HG02981 (cell line): Measurements from ENCODE around the gene H6PD.

Experiments used
- ATAC-seq: cut with Tn5 transposase; IDR thresholded peaks from one replicate; pipeline ENCODE4 v1.9.1; 2021; ENCODE audit warnings: mild to moderate bottlenecking, moderate library complexity; ENCODE audit not compliant: unreplicated experiment

Gene H6PD

DNA sequence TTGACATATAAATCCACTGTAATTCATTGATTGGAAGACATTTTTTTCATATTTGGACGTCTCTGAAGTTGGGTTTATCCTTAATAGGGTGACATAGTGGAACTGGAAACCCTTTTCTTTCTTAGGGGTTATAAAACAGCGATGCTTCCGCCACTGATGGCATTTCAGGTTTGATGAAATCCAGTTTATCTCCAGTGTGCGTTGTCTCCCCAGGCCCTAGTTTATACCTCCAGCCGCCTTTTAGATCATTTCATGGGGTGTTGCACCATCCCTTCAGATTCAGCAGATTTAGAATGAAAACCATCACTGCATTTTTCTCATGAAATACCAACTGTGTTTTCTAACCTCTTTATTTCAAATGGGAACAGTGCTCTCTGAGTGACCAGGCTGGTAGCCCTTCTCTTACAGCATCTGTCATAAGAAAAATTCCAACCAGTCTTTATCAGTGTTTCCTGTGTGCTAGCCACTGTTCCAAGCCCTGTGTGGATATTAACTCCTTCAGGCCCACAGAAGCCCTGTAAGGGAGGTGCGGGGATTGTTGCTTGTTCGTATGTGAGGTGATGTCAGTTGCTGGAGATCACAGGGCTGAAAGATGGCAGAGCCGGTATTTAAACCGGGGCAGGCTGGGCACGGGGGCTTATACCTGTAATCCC is 19.0 kb downstream of the H6PD start:
- no peak for ATAC-seq

DNA sequence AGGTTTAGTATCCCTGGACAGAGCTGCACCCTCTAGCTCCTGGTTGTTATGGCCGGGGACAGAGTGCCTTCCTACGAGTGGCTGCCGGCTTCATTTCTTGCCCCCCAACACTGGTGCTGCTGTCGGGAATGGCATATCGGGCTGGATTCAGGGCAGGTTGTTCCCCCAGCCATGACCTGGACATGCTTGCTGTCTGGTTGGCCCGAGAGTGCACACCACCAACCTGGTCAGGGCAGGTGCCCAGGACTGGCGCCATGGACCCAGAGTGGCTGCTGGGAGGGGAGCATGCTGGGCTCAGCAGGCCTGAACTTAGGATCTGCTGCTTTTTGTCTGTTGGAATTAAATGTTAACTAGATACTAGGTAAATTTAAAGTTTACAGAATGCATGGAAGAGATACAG is 21.8 kb downstream of the H6PD start:
- ATAC-seq = no peak

DNA sequence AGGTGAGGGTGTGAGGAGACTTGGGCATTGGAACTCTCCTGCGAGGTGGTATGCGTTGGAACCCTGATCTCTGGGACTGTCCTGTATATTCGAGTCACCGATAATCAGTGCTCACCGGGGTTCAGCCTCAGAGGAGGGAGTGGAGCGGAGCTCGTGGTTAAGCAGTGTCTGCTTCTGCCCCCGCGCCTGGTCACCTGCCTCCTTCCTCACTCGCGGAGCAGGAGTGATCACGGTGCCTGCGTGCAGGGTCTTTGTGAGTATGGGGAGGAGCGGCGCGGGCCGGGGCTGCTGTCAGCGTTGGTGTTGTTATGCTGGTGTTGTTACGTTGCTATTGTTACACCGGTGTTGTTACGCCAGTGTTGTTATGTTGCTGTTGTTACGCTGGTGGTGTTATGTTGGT is 23.3 kb downstream of the H6PD start:
- ATAC-seq = no peak

DNA sequence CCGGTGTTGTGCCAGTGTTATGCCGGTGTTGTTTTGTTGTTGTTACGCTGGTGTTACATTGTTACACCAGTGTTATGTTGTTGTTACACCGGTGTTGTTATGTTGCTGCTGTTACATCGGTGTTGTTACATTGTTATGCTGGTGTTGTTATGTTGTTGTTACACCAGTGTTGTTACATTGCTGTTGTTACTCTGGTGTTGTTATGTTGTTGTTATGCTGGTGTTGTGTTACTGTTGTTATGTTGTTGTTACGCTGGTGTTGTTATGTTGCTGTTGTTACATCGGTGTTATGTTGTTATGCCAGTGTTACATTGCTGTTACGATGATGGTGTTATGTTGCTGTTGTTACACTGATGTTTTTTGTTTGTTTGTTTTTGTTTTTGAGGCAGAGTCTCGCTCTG is 24.1 kb downstream of the H6PD start:
- ATAC-seq = no peak

DNA sequence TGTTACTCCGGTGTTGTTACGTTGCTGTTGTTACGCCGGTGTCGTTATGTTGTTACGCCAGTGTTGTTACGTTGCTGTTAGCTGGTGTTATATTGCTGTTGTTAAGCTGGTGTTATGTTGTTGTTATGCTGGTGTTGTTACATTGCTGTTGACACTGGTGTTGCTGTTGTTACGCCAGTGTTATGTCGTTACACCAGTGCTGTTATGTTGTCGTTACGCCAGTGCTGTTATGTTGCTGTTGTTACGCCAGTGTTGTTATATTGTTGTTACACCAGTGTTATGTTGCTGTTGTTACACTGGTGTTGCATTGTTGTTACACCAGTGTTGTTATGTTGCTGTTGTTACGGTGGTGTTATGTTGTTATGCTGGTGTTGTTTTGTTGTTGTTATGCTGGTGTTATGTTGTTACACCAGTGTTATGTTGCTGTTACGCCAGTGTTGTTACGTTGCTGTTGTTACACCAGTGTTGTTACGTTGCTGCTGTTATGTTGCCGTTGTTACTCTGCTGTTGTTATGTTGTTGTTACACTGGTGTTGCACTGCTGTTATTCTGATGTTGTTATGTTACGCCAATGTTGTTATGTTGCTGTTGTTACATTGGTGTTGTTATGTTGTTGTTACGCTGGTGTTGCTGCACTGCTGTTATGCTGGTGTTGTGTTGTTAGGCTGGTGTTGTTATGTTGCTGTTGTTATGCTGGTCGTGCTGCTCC is 25.6 kb downstream of the H6PD start:
- ATAC-seq = no peak

DNA sequence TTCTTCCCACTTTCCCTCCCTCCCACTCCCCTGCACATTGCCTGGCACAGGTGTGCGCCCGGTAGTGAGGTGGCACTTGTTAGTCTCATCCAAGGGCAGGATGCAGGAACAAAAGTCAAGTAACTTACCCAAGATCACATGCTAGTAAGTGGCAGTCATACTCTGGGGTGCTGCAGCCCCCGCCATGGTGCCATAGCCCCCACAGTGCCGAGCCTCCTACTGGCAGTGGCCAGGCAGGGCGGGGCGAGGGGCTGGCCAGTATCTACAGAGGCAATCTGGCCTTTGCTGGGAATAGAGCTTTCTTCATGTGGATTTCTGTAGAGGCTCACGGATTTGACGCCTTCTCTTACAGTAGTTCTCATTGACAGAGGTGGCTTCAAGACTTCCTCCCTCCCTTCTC is 26.9 kb downstream of the H6PD start:
- ATAC-seq = no peak

DNA sequence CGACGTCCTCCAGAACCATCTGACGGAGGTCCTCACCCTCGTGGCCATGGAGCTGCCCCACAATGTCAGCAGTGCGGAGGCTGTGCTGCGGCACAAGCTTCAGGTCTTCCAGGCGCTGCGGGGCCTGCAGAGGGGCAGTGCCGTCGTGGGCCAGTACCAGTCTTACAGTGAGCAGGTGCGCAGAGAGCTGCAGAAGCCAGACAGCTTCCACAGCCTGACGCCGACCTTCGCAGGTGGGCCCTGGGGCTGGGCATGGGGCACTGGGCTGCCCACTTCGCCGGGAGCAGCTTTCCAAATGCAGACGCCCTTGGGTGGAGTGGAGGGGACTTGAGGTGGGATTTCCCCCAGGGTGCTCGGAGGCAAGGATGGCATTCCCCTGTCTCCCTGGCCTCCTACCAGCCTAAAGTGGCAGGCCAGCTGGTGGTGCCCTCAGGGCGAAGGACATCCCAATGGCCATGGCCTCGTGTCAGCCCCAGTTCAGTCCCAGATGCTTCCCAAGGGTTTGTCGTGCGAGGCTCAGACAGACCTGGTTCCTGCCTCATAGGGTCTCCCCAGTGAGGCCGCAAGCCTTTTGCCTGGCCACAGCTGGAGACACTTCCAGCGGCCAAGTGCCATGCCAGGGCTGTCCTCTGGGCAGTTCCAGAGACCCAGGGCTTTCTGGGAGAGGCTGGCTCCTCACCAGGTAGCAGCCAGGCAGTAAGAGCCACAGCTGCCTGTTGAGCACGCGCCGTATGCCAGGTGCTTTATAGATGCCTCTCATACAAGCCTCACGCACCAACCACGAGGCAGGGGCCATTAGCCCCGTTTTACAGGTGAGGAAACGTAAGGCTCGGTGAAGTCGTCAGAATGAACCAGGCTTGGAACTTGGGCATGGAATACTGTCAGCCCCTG is 27.8 kb downstream of the H6PD start:
- no peak for ATAC-seq

DNA sequence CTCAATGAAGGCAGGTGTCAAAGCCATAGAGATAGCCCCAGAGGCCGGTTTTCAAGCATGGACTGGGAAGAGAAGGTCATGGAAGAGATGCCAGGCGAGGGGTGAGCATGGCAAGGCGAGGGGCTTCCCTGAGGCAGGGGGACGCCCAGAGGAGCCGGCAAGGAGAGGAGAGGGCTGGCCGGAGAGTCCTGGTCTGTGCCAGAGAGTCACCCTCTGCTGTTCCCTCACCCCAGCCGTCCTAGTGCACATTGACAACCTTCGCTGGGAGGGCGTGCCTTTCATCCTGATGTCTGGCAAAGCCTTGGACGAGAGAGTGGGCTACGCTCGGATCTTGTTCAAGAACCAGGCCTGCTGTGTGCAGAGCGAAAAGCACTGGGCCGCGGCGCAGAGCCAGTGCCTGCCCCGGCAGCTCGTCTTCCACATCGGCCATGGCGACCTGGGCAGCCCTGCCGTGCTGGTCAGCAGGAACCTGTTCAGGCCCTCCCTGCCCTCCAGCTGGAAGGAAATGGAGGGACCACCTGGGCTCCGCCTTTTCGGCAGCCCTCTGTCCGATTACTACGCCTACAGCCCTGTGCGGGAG is 28.8 kb downstream of the H6PD start:
- ATAC-seq = no peak

DNA sequence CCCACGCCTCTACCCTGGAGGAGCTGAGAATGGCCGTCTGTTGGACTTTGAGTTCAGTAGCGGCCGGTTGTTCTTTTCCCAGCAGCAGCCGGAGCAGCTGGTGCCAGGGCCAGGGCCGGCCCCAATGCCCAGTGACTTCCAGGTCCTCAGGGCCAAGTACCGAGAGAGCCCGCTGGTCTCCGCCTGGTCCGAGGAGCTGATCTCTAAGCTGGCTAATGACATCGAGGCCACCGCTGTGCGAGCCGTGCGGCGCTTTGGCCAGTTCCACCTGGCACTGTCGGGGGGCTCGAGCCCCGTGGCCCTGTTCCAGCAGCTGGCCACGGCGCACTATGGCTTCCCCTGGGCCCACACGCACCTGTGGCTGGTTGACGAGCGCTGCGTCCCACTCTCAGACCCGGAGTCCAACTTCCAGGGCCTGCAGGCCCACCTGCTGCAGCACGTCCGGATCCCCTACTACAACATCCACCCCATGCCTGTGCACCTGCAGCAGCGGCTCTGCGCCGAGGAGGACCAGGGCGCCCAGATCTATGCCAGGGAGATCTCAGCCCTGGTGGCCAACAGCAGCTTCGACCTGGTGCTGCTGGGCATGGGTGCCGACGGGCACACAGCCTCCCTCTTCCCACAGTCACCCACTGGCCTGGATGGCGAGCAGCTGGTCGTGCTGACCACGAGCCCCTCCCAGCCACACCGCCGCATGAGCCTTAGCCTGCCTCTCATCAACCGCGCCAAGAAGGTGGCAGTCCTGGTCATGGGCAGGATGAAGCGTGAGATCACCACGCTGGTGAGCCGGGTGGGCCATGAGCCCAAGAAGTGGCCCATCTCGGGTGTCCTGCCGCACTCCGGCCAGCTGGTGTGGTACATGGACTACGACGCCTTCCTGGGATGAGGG is 29.7 kb downstream of the H6PD start:
- ATAC-seq = no peak

DNA sequence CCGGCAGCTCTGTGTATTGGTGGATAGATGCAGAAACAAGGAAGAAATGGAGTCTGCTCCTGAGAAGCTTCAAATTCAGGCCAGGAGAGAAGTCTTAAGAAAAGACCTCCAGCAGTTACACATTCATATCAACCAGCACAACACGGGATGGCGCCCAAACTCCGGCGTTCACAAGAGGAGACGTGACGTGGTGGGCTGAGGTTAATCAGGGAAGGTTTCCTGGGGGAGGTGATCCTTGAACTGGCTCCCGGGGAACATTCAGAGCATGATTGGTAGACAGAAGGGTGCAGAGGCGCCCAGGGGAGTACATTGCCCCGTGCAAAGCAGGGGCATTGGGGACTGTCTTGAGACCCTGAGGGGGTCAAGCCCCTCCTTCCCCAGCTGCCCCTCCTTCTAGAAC is 30.5 kb downstream of the H6PD start:
- ATAC-seq = no peak

DNA sequence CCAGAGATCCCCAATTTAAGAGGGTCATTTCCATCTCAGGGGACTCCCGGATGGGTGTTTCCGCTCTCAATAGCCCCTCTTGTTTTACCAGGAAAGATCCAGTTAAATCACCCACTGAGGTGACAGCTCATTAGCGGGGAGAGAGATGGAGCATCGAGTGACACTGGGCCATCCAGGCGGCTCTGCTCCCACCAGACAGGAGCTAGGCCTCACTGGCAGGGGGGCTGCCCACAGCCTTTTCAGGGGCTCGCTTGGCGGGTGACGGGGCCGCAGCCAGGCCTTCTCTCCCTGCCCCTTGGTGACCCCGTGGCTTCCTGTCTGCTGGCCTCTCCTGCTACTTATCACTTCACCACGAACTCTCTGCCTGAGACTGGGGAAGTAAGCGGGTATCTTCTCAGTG is 31.4 kb downstream of the H6PD start:
- ATAC-seq = no peak

DNA sequence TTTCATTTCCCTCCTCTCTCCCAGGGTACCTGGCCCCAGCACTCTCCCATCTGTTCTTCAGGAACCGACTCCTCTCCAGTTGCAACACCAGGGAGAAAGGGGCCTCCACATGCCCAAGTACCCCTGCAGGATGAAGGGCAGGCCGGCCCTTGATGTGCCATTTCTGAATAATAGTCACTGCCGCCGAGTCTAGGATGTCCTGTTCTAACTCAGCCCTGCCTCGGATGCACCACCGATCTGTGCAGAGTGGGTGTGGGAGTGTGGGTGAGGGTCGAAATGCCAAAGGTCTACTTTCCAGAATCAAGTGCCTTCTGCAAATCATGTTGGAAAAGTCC is 32.7 kb downstream of the H6PD start:
- ATAC-seq = no peak

DNA sequence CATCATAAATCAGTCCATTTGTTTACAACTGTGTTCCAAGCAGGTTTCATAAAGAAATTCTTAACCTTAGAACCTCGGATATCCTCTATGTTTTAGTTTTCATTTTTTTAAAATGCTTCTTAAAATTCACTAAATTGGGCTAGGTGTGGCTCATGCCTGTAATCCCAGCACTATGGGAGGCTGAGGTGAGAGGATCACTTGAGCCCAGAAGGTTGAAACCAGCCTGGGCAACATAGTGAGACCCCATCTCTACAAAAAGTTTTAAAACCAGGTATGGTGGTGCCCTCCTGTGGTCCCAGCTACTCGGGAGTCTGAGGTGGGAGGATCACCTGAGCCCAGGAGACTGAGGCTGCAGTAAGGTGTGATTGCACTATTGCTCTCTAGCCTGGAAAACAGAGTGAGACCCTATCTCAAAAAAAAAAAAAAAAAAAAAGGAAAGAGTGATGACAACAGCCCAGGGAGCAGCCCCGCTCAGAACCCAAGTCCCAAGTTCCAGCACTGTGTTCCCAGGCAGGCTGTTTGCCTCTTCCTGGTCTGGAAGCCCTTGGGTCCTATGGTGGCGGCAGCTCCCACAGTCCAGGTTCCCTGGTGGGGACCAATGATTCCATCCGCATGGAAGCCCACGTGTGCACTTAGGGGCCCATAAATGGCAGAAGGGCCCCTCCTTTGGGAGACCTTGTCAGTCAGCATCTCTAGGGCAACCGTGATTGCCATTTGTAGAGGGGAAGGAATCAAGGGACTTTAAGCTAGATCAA is 33.4 kb downstream of the H6PD start:
- no peak for ATAC-seq

DNA sequence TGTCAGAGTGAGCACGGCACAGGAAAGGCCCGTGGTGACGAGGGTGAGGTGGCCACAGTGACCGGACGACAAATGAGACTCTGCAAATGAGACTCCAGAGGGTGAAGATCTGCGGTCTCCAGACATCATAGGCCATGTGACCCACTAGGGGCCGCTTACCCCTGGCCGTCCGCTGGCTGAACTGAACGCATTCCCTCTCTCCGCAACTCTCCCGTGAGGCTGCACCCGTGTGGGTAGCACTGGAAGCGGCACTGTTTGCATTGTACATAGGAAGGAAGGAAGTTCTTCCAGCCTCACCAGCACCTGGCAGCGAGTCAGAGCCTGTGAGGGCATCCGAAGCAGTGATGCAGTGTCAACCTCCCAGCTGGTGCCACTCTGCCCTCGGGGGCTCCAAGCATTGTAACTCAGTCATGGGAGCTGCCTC is 34.5 kb downstream of the H6PD start:
- no peak for ATAC-seq

DNA sequence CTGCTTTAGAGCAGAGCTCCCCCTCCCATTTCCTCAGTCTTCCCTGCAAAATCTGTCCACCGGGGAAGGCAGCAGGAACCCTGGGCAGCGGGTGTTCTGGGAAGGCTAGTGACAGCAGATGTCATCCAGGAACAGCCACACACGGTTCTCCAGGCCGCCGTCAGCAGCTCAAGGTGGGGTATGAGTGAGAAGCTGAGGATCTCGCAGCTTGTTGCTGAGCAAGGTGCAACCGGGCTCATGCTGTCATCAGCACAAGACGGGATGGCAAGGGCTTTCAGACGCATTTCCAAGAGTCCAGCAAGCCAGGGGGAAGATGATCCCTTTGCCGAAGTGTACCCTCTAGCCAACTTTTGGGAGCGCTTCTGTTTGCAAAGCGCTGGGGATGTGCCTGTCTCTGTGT is 35.1 kb downstream of the H6PD start:
- ATAC-seq = no peak

DNA sequence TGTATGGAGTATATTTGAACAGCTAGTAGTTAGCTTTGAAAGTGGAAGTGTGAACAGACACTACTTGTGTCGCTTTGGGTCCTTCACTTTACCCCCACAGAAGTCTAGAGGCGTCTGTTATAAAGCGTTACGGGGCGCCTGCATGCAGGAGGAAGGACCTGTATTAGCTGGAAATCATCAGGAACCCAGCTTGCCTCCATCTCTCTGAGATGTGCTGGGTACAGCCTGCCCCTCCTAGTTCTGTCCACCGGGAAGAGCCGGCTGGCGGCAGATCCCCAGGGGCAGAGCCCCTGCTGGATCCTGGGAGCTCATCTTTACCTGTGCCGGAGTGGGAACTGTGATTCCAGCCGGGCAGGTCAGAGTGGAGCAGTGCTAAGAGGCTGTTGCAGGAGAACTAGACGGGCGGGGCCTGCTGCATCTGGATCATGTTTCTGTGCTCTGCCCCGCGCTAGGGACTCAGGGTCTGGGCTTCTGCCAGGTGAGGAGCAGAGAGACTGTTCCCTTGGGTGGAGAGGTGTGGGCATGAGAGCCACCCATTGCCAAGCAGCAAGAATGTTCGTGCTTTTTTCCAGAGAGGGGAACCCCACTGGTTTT is 35.8 kb downstream of the H6PD start:
- no peak for ATAC-seq

DNA sequence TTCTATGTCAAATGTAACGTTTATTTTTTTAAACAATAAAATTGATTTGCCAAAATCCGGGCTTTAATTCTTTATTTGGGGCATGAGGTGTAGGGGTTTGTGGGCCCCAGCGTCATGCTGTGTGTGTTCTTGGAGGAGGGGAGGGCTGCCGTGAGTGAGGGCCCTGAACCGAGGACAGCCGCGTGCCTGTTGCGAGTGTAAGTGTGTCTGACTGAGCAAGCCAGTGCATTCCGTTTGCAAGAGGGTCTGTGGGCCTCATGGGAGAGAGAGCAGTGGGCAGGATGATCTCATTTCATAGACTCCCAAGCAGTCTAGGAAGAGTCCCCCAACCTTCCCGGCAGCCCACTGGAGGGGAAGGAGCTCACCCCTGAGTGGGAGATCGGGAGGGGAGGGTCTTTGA is 36.7 kb downstream of the H6PD start:
- no peak for ATAC-seq

DNA sequence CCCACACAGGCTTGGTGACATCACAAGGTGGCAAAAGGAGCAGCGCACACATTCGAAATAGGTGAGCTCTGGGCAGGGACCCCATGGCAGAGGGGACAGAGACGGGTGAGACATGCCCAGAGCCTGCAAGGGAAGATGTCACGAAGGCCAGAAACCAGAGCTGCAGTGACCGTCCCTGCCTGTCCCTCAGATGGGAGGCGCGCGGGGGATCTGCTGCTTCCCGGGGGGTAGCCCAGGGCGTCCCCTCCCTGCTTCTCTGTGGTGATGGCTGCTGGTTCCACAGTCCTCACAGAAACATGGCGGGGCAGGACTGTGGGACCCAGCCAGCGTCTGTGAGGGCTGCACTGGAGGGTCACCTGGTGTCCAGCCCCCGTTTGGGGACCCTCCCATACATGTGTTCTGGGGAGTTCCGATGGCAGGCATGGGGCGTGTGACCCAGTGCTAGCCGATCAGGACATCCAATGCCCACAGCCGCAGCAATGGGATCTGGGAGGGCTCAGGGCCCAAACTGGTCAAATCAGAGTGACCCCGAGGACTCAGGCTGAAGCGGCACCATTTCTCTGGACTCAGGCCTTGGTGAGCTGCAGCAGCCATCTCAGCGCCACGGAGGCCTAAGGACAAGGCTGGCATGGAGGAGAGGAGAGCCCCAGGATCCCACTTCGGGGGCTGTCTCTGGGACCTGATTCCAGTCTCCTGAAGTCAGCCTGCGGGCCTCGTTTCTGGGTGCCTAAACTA is 37.5 kb downstream of the H6PD start:
- ATAC-seq = no peak

DNA sequence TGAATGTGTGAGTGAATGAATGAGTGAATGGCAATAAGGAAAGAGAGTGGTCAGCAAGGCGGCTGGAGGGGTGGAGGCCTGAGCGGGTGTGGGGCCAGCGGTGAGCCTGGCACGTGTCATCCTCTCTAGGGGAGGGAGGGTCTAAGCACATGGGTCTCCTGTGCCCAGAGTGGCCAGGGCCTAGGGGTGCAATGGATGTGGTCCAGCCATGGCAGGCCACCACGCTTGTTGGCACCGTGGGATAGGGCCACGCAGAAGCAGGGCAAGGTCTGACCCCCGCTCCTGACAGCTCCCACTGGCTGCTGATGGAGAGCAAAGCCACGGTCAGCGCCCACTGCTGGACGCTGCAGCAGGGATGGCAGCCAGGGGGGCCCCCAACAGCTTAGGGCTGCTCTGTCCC is 38.6 kb downstream of the H6PD start:
- no peak for ATAC-seq
